Natural killer cell (primary cell): ENCODE measurements around the gene VPS13D. TPM values are rescaled to one million over a fixed set of nuclear protein-coding genes. Genes with fewer than 3 reads are reported as not detected.

ENCODE experiments used
- ATAC-seq, 3 donors: fragments of 150-1000 bp in 2 of 3; fragments of 200-7000 bp in 1 of 3; cut with Tn5 transposase; 1 replicate in 1 of 3; 2 replicates in 2 of 3; pipeline ENCODE4 v1.10.0; 2021; ENCODE audit warnings: mild to moderate bottlenecking in 2 of 3, moderate library complexity in 2 of 3
- DNase-seq, 2 donors: peaks; one replicate each; pipeline versions ENCODE4 v3.0.0 to v3.0.0-alpha.2; 2013 to 2021; ENCODE audit warnings: mixed read lengths in 1 of 2
- H3K27ac ChIP-seq: one replicate; pipeline ENCODE4 v1.5.1; 2013; ENCODE audit warnings: mild to moderate bottlenecking, low read length
- H3K27me3 ChIP-seq: one replicate; pipeline ENCODE4 v1.6.1; 2013; ENCODE audit warnings: low read length; ENCODE audit not compliant: control insufficient read depth, insufficient read depth
- H3K36me3 ChIP-seq: one replicate; pipeline ENCODE4 v1.6.1; 2013; ENCODE audit warnings: low read length; ENCODE audit not compliant: control insufficient read depth, insufficient read depth
- H3K4me1 ChIP-seq: one replicate; pipeline ENCODE4 v1.6.1; 2013; ENCODE audit warnings: low read length; ENCODE audit not compliant: control insufficient read depth, insufficient read depth
- H3K4me3 ChIP-seq: one replicate; pipeline ENCODE4 v1.5.1; 2013; ENCODE audit warnings: low read length
- H3K9me3 ChIP-seq: one replicate; pipeline ENCODE4 v1.6.1; 2013; ENCODE audit warnings: low read length; ENCODE audit not compliant: control insufficient read depth, insufficient read depth
- H3K27ac Mint-ChIP-seq, 2 donors: one replicate each; pipeline ENCODE4 v1.8.0; 2022; ENCODE audit warnings: mild to moderate bottlenecking in 2 of 2, mixed read lengths in 2 of 2, moderate library complexity in 1 of 2
- H3K27me3 Mint-ChIP-seq, 2 donors: one replicate each; pipeline ENCODE4 v1.8.0; 2022; ENCODE audit warnings: low read depth in 2 of 2, mixed read lengths in 2 of 2
- H3K36me3 Mint-ChIP-seq: one replicate; pipeline ENCODE4 v1.8.0; 2022; ENCODE audit warnings: mixed read lengths
- H3K4me1 Mint-ChIP-seq, 2 donors: one replicate each; pipeline ENCODE4 v1.8.0; 2022; ENCODE audit warnings: mixed read lengths in 2 of 2
- H3K4me3 Mint-ChIP-seq: one replicate; pipeline ENCODE4 v1.8.0; 2022; ENCODE audit warnings: mild to moderate bottlenecking, moderate library complexity, mixed read lengths
- H3K9me3 Mint-ChIP-seq, 2 donors: one replicate each; pipeline ENCODE4 v1.8.0; 2022; ENCODE audit warnings: mixed read lengths in 2 of 2
- CTCF ChIP-seq: fragments of 200-600 bp; IDR thresholded peaks from one replicate; pipeline ENCODE4 v1.8.0; 2022; ENCODE audit warnings: antibody characterized with exemption
- WGBS: methylation state at CpG from one replicate; pipeline ENCODE4 v1.1.7; 2013; ENCODE audit warnings: missing lambda C conversion rate; ENCODE audit not compliant: insufficient coverage; 5-methylcytosine and 5-hydroxymethylcytosine counted together
- intact Hi-C: fragments of 100-400 bp; cut with micrococcal nuclease; formaldehyde crosslinking; loops from one replicate; pipeline ENCODE4 v1.14.2; 2022
- total RNA-seq, 4 donors: library from RNA; stranded (reverse); fragments of 120-200 nt in 1 of 4; gene quantifications; one replicate each; pipeline versions ENCODE4 v1.2.3 to v1.2.4, GENCODE V29; 2013 to 2022

Gene VPS13D
- total RNA-seq, 3 donors from 2014 or later (not counting 1 experiment from before 2014, with no cell fraction given): 66.3 to 94.0 (median 81.7) TPM

- Mint-ChIP-seq H3K4me3 (no peak overlapping the region), H3K9me3 (no peaks in the 10 kb centered on the region), H3K27me3 (no peaks in the 10 kb centered on the region), H3K27ac (no peak overlapping the region), H3K4me1 (peaks cover 9 to 11% of the 10 kb centered on the region in 2 donors), H3K36me3 (peaks cover 36% of the 10 kb centered on the region)
- no peak overlapping the region for H3K27ac ChIP-seq
- H3K27me3 ChIP-seq: no peaks in the 10 kb centered on the region
- WGBS: 100% methylated on average over 1 of the region's 1 CpG
- H3K4me3 ChIP-seq: no peak overlapping the region
- ATAC-seq: no peak
- no peak for DNase-seq
- intact Hi-C loops: no loop called here
- peaks cover 1% of the 10 kb centered on the region for H3K4me1 ChIP-seq
- H3K9me3 ChIP-seq: no peaks in the 10 kb centered on the region
- H3K36me3 ChIP-seq: peaks cover 48% of the 10 kb centered on the region
- no peak for TF ChIP-seq CTCF
Measured at GRCh38 chr1:12336413-12336812, 106.6 kb downstream of the VPS13D start.

GRCh38 chr1:12338017-12338416, 108.2 kb downstream of the VPS13D start:
- H3K4me3 Mint-ChIP-seq: no peak overlapping the region
- intact Hi-C loops: no loop called here
- H3K36me3 ChIP-seq: peaks cover 45% of the 10 kb centered on the region
- no peak for TF ChIP-seq CTCF
- peaks cover 44% of the 10 kb centered on the region for H3K36me3 Mint-ChIP-seq
- H3K27ac Mint-ChIP-seq: no peak overlapping the region
- H3K9me3 Mint-ChIP-seq: no peaks in the 10 kb centered on the region
- no peak overlapping the region for H3K27ac ChIP-seq
- H3K27me3 ChIP-seq: no peaks in the 10 kb centered on the region
- H3K9me3 ChIP-seq: no peaks in the 10 kb centered on the region
- no peak overlapping the region for H3K4me3 ChIP-seq
- no peaks in the 10 kb centered on the region for H3K27me3 Mint-ChIP-seq
- peaks cover 6% of the 10 kb centered on the region for H3K4me1 ChIP-seq
- peaks cover 17 to 21% of the 10 kb centered on the region in 2 donors for H3K4me1 Mint-ChIP-seq
- DNase-seq (no peak), ATAC-seq (no peak)
- 94% methylated on average over 2 of the region's 4 CpGs for WGBS

- ATAC-seq: no peak
- Histone ChIP-seq H3K27me3 (no peaks in the 10 kb centered on the region), H3K36me3 (peaks cover 39% of the 10 kb centered on the region), H3K4me3 (no peak overlapping the region), H3K9me3 (no peaks in the 10 kb centered on the region), H3K4me1 (peaks cover 6% of the 10 kb centered on the region), H3K27ac (no peak overlapping the region)
- Mint-ChIP-seq H3K36me3 (peaks cover 37% of the 10 kb centered on the region), H3K27ac (no peak overlapping the region), H3K9me3 (no peaks in the 10 kb centered on the region), H3K27me3 (no peaks in the 10 kb centered on the region), H3K4me3 (no peak overlapping the region), H3K4me1 (peaks cover 17 to 21% of the 10 kb centered on the region in 2 donors)
- TF ChIP-seq CTCF: no peak
- DNase-seq: no peak
- no CpG with 5 or more reads among the region's 1 CpG for WGBS
- intact Hi-C loops: no loop called here
Measured at GRCh38 chr1:12338823-12339222, 109.0 kb downstream of the VPS13D start.

- Mint-ChIP-seq H3K36me3 (peaks cover 32% of the 10 kb centered on the region), H3K9me3 (no peaks in the 10 kb centered on the region), H3K4me1 (peaks cover 19 to 23% of the 10 kb centered on the region in 2 donors), H3K4me3 (no peak overlapping the region), H3K27ac (no peak overlapping the region), H3K27me3 (no peaks in the 10 kb centered on the region)
- H3K4me1 ChIP-seq: peaks cover 9% of the 10 kb centered on the region
- H3K36me3 ChIP-seq: peaks cover 36% of the 10 kb centered on the region
- no peaks in the 10 kb centered on the region for H3K27me3 ChIP-seq
- no peak overlapping the region for H3K27ac ChIP-seq
- no peak for DNase-seq
- H3K4me3 ChIP-seq: no peak overlapping the region
- 97% methylated on average over 3 of the region's 3 CpGs for WGBS
- H3K9me3 ChIP-seq: no peaks in the 10 kb centered on the region
- TF ChIP-seq CTCF: no peak
- intact Hi-C loops: no loop called here
- ATAC-seq: no peak
Measured at GRCh38 chr1:12339396-12339795, 109.6 kb downstream of the VPS13D start.
